Prostate gland (tissue), 2 donors: ENCODE results near the gene BMP7. TPM values are rescaled to one million over a fixed set of nuclear protein-coding genes. Genes with fewer than 3 reads are reported as not detected.

Experiments
- DNase-seq: peaks from one replicate; pipeline ENCODE4 v3.0.0-alpha.2; 2019; ENCODE audit warnings: low spot score
- H3K27ac ChIP-seq, 2 donors: fragments of 200-600 bp; sonication (generic); 2 replicates each; pipeline ENCODE4 v1.5.1; 2017 to 2019
- H3K27me3 ChIP-seq: fragments of 200-600 bp; sonication (generic); replicated peaks from 2 replicates; pipeline ENCODE4 v1.5.1; 2019; ENCODE audit not compliant: insufficient read depth
- H3K36me3 ChIP-seq, 2 donors: fragments of 200-600 bp; sonication (generic); 1 replicate in 1 of 2; 2 replicates in 1 of 2; pipeline versions ENCODE4 v1.5.1 to v1.8.1; 2017 to 2019
- H3K4me1 ChIP-seq: fragments of 200-600 bp; sonication (generic); replicated peaks from 2 replicates; pipeline ENCODE4 v1.5.1; 2019
- H3K4me3 ChIP-seq, 2 donors: fragments of 200-600 bp; sonication (generic); 2 replicates each; pipeline ENCODE4 v1.5.1; 2017 to 2019
- H3K9me3 ChIP-seq: fragments of 200-600 bp; sonication (generic); 2 replicates; pipeline ENCODE4 v1.5.1; 2017
- CTCF ChIP-seq, 4 experiments: fragments of 200-600 bp in 2 of 4; fragments of 450-650 bp in 2 of 4; sonication (generic) in 2 of 4; IDR thresholded peaks; 1 replicate in 3 of 4; 2 replicates in 1 of 4; pipeline ENCODE4 v1.5.1; 2016 to 2019; ENCODE audit warnings: antibody characterized with exemption in 4 of 4, mild to moderate bottlenecking in 2 of 4, moderate library complexity in 2 of 4
- POLR2A ChIP-seq: fragments of 450-650 bp; IDR thresholded peaks from one replicate; pipeline ENCODE4 v1.6.1; 2016; ENCODE audit warnings: antibody characterized with exemption, mild to moderate bottlenecking
- POLR2AphosphoS5 ChIP-seq: sonication (generic); formaldehyde crosslinking; IDR thresholded peaks from one replicate; pipeline ENCODE4 v1.6.1; 2017; ENCODE audit warnings: antibody characterized with exemption
- WGBS: methylation state at CpG from one replicate; pipeline ENCODE4 v1.1.5; 2018; 5-methylcytosine and 5-hydroxymethylcytosine counted together
- intact Hi-C: fragments of 100-400 bp; cut with DNase I; formaldehyde crosslinking; loops from one replicate; pipeline ENCODE4 v1.14.2; 2022
- total RNA-seq, 2 donors: library from RNA; depleted of rRNA; stranded (reverse); fragments of >200 nt; gene quantifications; one replicate each; pipeline ENCODE4 v1.1.0, GENCODE V29; 2016

Gene BMP7
- total RNA-seq, 2 donors from 2014 or later: 10.5 to 16.8 TPM

- Histone ChIP-seq H3K27me3 (no peaks in the 10 kb centered on the region), H3K4me3 (no peak overlapping the region), H3K4me1 (no peaks in the 10 kb centered on the region), H3K36me3 (no peaks in the 10 kb centered on the region), H3K27ac (no peak overlapping the region), H3K9me3 (no peaks in the 10 kb centered on the region)
- intact Hi-C loops: no loop called here
- DNase-seq: no peak
- no peak for TF ChIP-seq POLR2AphosphoS5
- TF ChIP-seq CTCF (IDR thresholded peaks at IDR 0.05): no peak
- TF ChIP-seq POLR2A: no peak
- 92% methylated on average over 2 of the region's 2 CpGs for WGBS
Observed at GRCh38 chr20:57214948-57215347, 51.5 kb downstream of the BMP7 start.

- Histone ChIP-seq H3K9me3 (no peaks in the 10 kb centered on the region), H3K27ac (no peak overlapping the region), H3K27me3 (no peaks in the 10 kb centered on the region), H3K4me1 (no peaks in the 10 kb centered on the region), H3K4me3 (no peak overlapping the region), H3K36me3 (no peaks in the 10 kb centered on the region)
- intact Hi-C loops: no loop called here
- TF ChIP-seq CTCF (IDR thresholded peaks at IDR 0.05) (no peak), POLR2AphosphoS5 (no peak), POLR2A (no peak)
- 96% methylated on average over 8 of the region's 8 CpGs for WGBS
- no peak for DNase-seq
Observed at GRCh38 chr20:57214427-57214826, 52.0 kb downstream of the BMP7 start.

- H3K9me3 ChIP-seq: no peaks in the 10 kb centered on the region
- H3K27ac ChIP-seq: no peak overlapping the region
- no peaks in the 10 kb centered on the region for H3K36me3 ChIP-seq
- H3K4me3 ChIP-seq: no peak overlapping the region
- no peak for DNase-seq
- H3K4me1 ChIP-seq: no peaks in the 10 kb centered on the region
- H3K27me3 ChIP-seq: no peaks in the 10 kb centered on the region
- TF ChIP-seq CTCF (IDR thresholded peaks at IDR 0.05): no peak
- TF ChIP-seq POLR2AphosphoS5: no peak
- TF ChIP-seq POLR2A: no peak
- intact Hi-C loops: no loop called here
- WGBS: 97% methylated on average over 4 of the region's 8 CpGs
Observed at GRCh38 chr20:57213924-57214323, 52.5 kb downstream of the BMP7 start.

DNA sequence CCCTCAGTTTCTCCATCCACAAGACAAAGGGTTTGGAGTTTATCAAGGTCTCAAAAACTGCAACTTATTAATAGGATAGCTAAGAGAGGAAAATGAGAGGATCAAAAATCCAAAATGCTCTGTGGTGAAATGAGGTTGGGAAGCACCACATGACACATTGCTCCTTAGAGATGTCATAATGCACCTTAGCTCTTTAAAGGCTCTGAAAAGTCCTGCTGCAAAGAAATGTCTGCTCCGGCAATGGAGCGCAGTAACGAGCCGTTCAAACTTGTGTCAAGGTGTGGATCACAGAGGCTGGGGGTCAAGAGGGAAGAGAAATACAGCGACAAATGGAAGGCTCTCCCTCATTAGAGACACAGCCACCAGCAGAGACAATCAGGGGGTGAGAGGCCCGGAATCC is 53.1 kb downstream of the BMP7 start:
- peak overlapping the region in 1 of 2 donors; percentile 36 for H3K27ac ChIP-seq
- no peak overlapping the region for H3K4me3 ChIP-seq
- H3K27me3 ChIP-seq: no peaks in the 10 kb centered on the region
- H3K4me1 ChIP-seq: no peaks in the 10 kb centered on the region
- WGBS: 92% methylated on average over 6 of the region's 6 CpGs
- no peaks in the 10 kb centered on the region for H3K9me3 ChIP-seq
- no peaks in the 10 kb centered on the region for H3K36me3 ChIP-seq
- no peak for DNase-seq
- no peak for TF ChIP-seq POLR2AphosphoS5
- no peak for TF ChIP-seq CTCF (IDR thresholded peaks at IDR 0.05)
- no peak for TF ChIP-seq POLR2A
- intact Hi-C loops: no loop called here

GRCh38 chr20:57212534-57213276 is 53.7 kb downstream of the BMP7 start:
- TF ChIP-seq CTCF (IDR thresholded peaks at IDR 0.05) (no peak), POLR2AphosphoS5 (peak; percentile 43)

More at GRCh38 chr20:57212534-57213276, 53.7 kb downstream of the BMP7 start:
- Histone ChIP-seq H3K9me3 (no peaks in the 10 kb centered on the region), H3K4me1 (no peaks in the 10 kb centered on the region), H3K4me3 (no peak overlapping the region), H3K27ac (peak overlapping the region in 1 of 2 donors; percentile 36), H3K36me3 (no peaks in the 10 kb centered on the region), H3K27me3 (no peaks in the 10 kb centered on the region)
- DNase-seq: peak; percentile 55
- WGBS: 19% methylated on average over 23 of the region's 23 CpGs
- intact Hi-C loops: no loop called here
